ENCODE results near the gene RASSF4.
A peak's percentile ranks its signal among the peaks of the same experiment; 100 is the strongest.

Gene RASSF4

GRCh38 chr10:44959247-44960087, at the start of gene RASSF4:
Gene RASSF4, plus strand, starts transcription at chr10:44959802. Its CDS starts 10,401 bp downstream, at chr10:44970203.
- DNase-seq, result peak; percentile 47 to 54

- DNase-seq, result no peak
Observed at GRCh38 chr10:44909910-44910309, 49.7 kb upstream of the RASSF4 start.

- no peak for DNase-seq
Observed at GRCh38 chr10:44910602-44911001, 49.0 kb upstream of the RASSF4 start.

GRCh38 chr10:44911081-44911540, 48.5 kb upstream of the RASSF4 start, which contains the start of gene TMEM72:
Gene TMEM72, plus strand, starts transcription at chr10:44911337. Its CDS starts 176 bp downstream, at chr10:44911513.
- DNase-seq, result no peak

GRCh38 chr10:44911951-44912350, 47.7 kb upstream of the RASSF4 start:
- no peak for DNase-seq

- DNase-seq, result no peak
Observed at GRCh38 chr10:44913350-44914081, 46.1 kb upstream of the RASSF4 start.

- DNase-seq, result no peak
Observed at GRCh38 chr10:44914891-44915290, 44.7 kb upstream of the RASSF4 start.

GRCh38 chr10:44916429-44916828, 43.2 kb upstream of the RASSF4 start:
- DNase-seq, result no peak

GRCh38 chr10:44917848-44918247, 41.8 kb upstream of the RASSF4 start:
- no peak for DNase-seq

- DNase-seq, result no peak
Observed at GRCh38 chr10:44920252-44920651, 39.4 kb upstream of the RASSF4 start.

GRCh38 chr10:44921061-44921460, 38.5 kb upstream of the RASSF4 start:
- DNase-seq, result no peak

GRCh38 chr10:44921506-44921905, 38.1 kb upstream of the RASSF4 start:
- no peak for DNase-seq

- DNase-seq, result no peak
Observed at GRCh38 chr10:44922021-44922420, 37.6 kb upstream of the RASSF4 start.

- DNase-seq, result no peak
Observed at GRCh38 chr10:44922796-44923545, 36.6 kb upstream of the RASSF4 start.

GRCh38 chr10:44923611-44924010, 36.0 kb upstream of the RASSF4 start:
- no peak for DNase-seq

- no peak for DNase-seq
Observed at GRCh38 chr10:44924261-44925040, 35.2 kb upstream of the RASSF4 start.

GRCh38 chr10:44925224-44925623, 34.4 kb upstream of the RASSF4 start:
- DNase-seq, result peak; percentile 29 to 62

- DNase-seq, result no peak
Observed at GRCh38 chr10:44925811-44926750, 33.5 kb upstream of the RASSF4 start.

- DNase-seq, result no peak
Observed at GRCh38 chr10:44926751-44927351, 32.8 kb upstream of the RASSF4 start.

GRCh38 chr10:44927352-44927751, 32.2 kb upstream of the RASSF4 start:
- no peak for DNase-seq

- no peak for DNase-seq
Observed at GRCh38 chr10:44928462-44928861, 31.1 kb upstream of the RASSF4 start.

Measured in SHP77 (cell line).